ENCODE results near the gene ZIC4. TPM values are rescaled to one million over a fixed set of nuclear protein-coding genes. Genes with fewer than 3 reads are reported as not detected.

The ZIC4 gene
- total and polyA plus RNA-seq, 2 of the 8 experiments (the other 6 are each of a cell fraction or from before 2014, with no cell fraction given): 0.03 to 0.13 TPM

DNA sequence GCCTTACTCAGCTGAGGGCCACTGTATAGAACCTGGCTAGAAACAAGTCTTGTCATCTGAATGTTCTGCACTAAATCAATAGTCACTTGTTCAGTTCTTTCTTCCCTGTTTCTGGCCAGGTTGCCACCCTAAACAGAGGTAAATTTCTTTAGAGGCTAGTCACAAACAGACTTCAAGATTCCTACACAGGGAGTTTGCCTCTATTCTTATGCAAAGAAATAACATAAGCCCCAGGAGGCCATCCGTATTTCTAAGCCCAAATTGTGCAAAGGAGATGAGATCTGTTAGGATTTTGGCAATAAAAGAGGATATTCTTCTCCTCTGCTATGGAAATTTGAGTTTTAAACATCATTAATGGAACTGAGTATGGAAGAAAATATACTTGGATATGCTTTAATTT lies 4.9 kb downstream of the ZIC4 start:
- no peak overlapping the region for H2BK20ac ChIP-seq (ENCODE audit: low read length)
- H2BK12ac ChIP-seq (ENCODE audit: low read depth, low read length): no peak overlapping the region
- DNase-seq (ENCODE audit: low read depth in 1 of 2, low spot score in 2 of 2) (peak in 1 of 2 experiments; percentile 14), FAIRE-seq (peak; percentile 62)
- H3K79me2 ChIP-seq (ENCODE audit: control insufficient read depth in 1 of 2, insufficient read depth in 2 of 2, low read length in 2 of 2): no peaks in the 10 kb centered on the region
- peaks cover 22 to 39% (median 28%) of the 10 kb centered on the region in 4 experiments for H3K4me1 ChIP-seq (replicated peaks in 1 of 4; ENCODE audit: control insufficient read depth in 3 of 4, insufficient read depth in 4 of 4, low read length in 3 of 4)
- peaks cover 13% of the 10 kb centered on the region; the same call in 1 of the 2 replicates for H3K23me2 ChIP-seq (ENCODE audit: low read depth, low read length)
- no peak overlapping the region for H2AFZ ChIP-seq (ENCODE audit: low read length)
- no peak overlapping the region for H4K8ac ChIP-seq (ENCODE audit: extremely low read depth, insufficient read depth, low read length)
- H3K56ac ChIP-seq (replicated peaks; ENCODE audit: insufficient read length, low read depth, low read length): no peak overlapping the region
- peaks cover 45 to 88% (median 81%) of the 10 kb centered on the region in 4 experiments for H3K27me3 ChIP-seq (replicated peaks in 1 of 4; ENCODE audit: control insufficient read depth in 3 of 4, extremely low read depth in 1 of 4, insufficient read depth in 3 of 4, low read length in 3 of 4)
- H3K4ac ChIP-seq (replicated peaks; ENCODE audit: insufficient read length, low read depth, low read length): no peak overlapping the region
- peak overlapping the region in 1 of 4 experiments; percentile 5; a peak in 1 of 8 replicates for H3K4me3 ChIP-seq (ENCODE audit: extremely low read depth in 1 of 4, insufficient read depth in 2 of 4, low read depth in 3 of 4, low read length in 4 of 4)
- H3K9ac ChIP-seq (replicated peaks in 1 of 4; ENCODE audit: extremely low read depth in 1 of 4, low read depth in 3 of 4, low read length in 3 of 4): no peak overlapping the region
- H4K5ac ChIP-seq (ENCODE audit: insufficient read length, low read depth, low read length): no peak overlapping the region
- no peak overlapping the region for H2BK15ac ChIP-seq (ENCODE audit: low read length)
- H4K91ac ChIP-seq (replicated peaks; ENCODE audit: insufficient read length, low read length): no peak overlapping the region
- H3K36me3 ChIP-seq (ENCODE audit: control insufficient read depth in 2 of 4, insufficient read depth in 4 of 4, low read length in 3 of 4): no peaks in the 10 kb centered on the region; a peak in 1 of 8 replicates
- no peak for TF ChIP-seq NRF1 (IDR thresholded peaks at IDR 0.05; ENCODE audit: low read depth, low read length)
- TF ChIP-seq JUN (IDR thresholded peaks at IDR 0.05; ENCODE audit: low read depth, low read length): no peak
- TF ChIP-seq FOSL1 (IDR thresholded peaks at IDR 0.05; ENCODE audit: insufficient read depth, low read depth, low read length): no peak
- TF ChIP-seq CEBPB (IDR thresholded peaks at IDR 0.05; ENCODE audit: low read depth, low read length): no peak
- TF ChIP-seq TCF12 (IDR thresholded peaks at IDR 0.05; ENCODE audit: low read depth, low read length): no peak
- TF ChIP-seq TAF1 (IDR thresholded peaks at IDR 0.05; ENCODE audit: low read depth, low read length): no peak
- no peak for TF ChIP-seq RBBP5 (IDR thresholded peaks at IDR 0.05; ENCODE audit: borderline replicate concordance, low read depth, low read length)
- 14% methylated on average over 1 of the region's 1 CpG; no CpG with 5 or more reads in 1 of the 2 experiments for WGBS, 2 experiments (ENCODE audit: extremely low coverage in 1 of 2, insufficient coverage in 1 of 2, insufficient read length in 1 of 2, insufficient replicate concordance in 2 of 2, low coverage in 1 of 2, low lambda C conversion rate in 2 of 2, missing lambda C conversion rate in 1 of 2)
- H3K4me2 ChIP-seq (ENCODE audit: insufficient read depth in 1 of 2, low read depth in 2 of 2, low read length in 2 of 2): no peak overlapping the region
- no peak overlapping the region for H3K14ac ChIP-seq (ENCODE audit: insufficient read length)
- no peak overlapping the region for H3K23ac ChIP-seq (ENCODE audit: insufficient read length)
- CTCF ChIA-PET (ENCODE audit: partially characterized antibody): interaction anchor here (1.2 to 27.3 kb wide), 6 partner anchors 9 to 45 kb away, joined by 3 to 485 read pairs (median 48); no protein-coding TSS in a partner anchor
- peaks cover 0 to 2% of the 10 kb centered on the region in 2 experiments for H4K20me1 ChIP-seq (replicated peaks in 1 of 2; ENCODE audit: control insufficient read depth in 1 of 2, insufficient read depth in 2 of 2, low read length in 2 of 2)
- no peaks in the 10 kb centered on the region for H3K79me1 ChIP-seq (ENCODE audit: low read depth, low read length)
- POLR2A ChIA-PET (ENCODE audit: partially characterized antibody): no interaction called here
- no peak overlapping the region for H2BK5ac ChIP-seq (ENCODE audit: low read depth, low read length)
- no peak overlapping the region for H3K27ac ChIP-seq (ENCODE audit: low read depth, low read length)
- H3K18ac ChIP-seq (ENCODE audit: extremely low read depth, low read length): no peak overlapping the region
- no peak overlapping the region for H2BK120ac ChIP-seq (replicated peaks; ENCODE audit: low read depth, low read length)
- H3K9me3 ChIP-seq (ENCODE audit: insufficient read depth in 2 of 2, low read depth in 1 of 2, low read length in 1 of 2): no peaks in the 10 kb centered on the region
- no peak overlapping the region for H2AK5ac ChIP-seq (ENCODE audit: low read depth, low read length)

Data from H1 (cell line).